OCI-LY3 (cell line): ENCODE data around the gene DPT.
A peak's percentile ranks its signal among the peaks of the same experiment; 100 is the strongest.

ENCODE experiments used
- H2AFZ ChIP-seq: fragments of 200-600, 300-600 bp; shearing (Covaris generic); 2 replicates; pipeline ENCODE4 v1.6.0; 2014; ENCODE audit warnings: antibody characterized with exemption, low read depth, low read length
- H3K27ac ChIP-seq: fragments of 200-600, 300-600 bp; sonication (generic); 2 replicates; pipeline ENCODE4 v1.5.1; 2014; ENCODE audit warnings: mild to moderate bottlenecking, low read length, moderate library complexity, mixed read lengths
- H3K27me3 ChIP-seq: fragments of 200-600, 300-600 bp; sonication (generic); 2 replicates; pipeline ENCODE4 v1.6.1; 2014; ENCODE audit warnings: low read depth, low read length, mixed read lengths
- H3K36me3 ChIP-seq: fragments of 200-600, 300-600 bp; sonication (generic); replicated peaks from 2 replicates; pipeline ENCODE3; 2014; ENCODE audit warnings: low read depth, low read length, mixed read lengths
- H3K4me1 ChIP-seq: fragments of 300-600, 200-600 bp; sonication (generic); 2 replicates; pipeline ENCODE4 v1.6.1; 2014; ENCODE audit warnings: low read length, mixed read lengths
- H3K4me2 ChIP-seq: fragments of 200-600, 300-600 bp; sonication (generic); 2 replicates; pipeline ENCODE4 v1.6.1; 2014; ENCODE audit warnings: low read length, mixed read lengths
- H3K4me3 ChIP-seq: fragments of 300-600, 200-600 bp; sonication (generic); 2 replicates; pipeline ENCODE4 v1.5.1; 2014; ENCODE audit warnings: antibody characterized with exemption, mild to moderate bottlenecking, low read length, moderate library complexity
- H3K79me2 ChIP-seq: fragments of 300-600, 200-600 bp; shearing (Covaris generic); 2 replicates; pipeline ENCODE4 v1.6.1; 2014; ENCODE audit warnings: mild to moderate bottlenecking, low read length, mixed read lengths
- H3K9ac ChIP-seq: fragments of 300-600, 200-600 bp; shearing (Covaris generic); 2 replicates; pipeline ENCODE4 v1.6.0; 2014; ENCODE audit warnings: mild to moderate bottlenecking, low read length, moderate library complexity
- H3K9me3 ChIP-seq: fragments of 200-600, 300-600 bp; shearing (Covaris generic); 2 replicates; pipeline ENCODE4 v1.6.1; 2014; ENCODE audit warnings: low read length, mixed read lengths; ENCODE audit not compliant: insufficient read depth
- H4K20me1 ChIP-seq: fragments of 200-600, 300-600 bp; sonication (generic); 2 replicates; pipeline ENCODE4 v1.6.1; 2016; ENCODE audit warnings: low read length, mixed read lengths; ENCODE audit not compliant: insufficient read depth
- CTCF ChIP-seq: fragments of 200-600, 300-600 bp; sonication (generic); IDR thresholded peaks from 2 replicates; pipeline ENCODE4 v1.5.1; 2014; ENCODE audit warnings: antibody characterized with exemption, low read length, low read depth
- EZH2phosphoT487 ChIP-seq: fragments of 200-600 bp; shearing (Covaris generic); IDR thresholded peaks from 2 replicates; pipeline ENCODE4 v1.6.1; 2018; ENCODE audit warnings: antibody characterized with exemption, mixed run types, low read depth

The DPT gene

GRCh38 chr1:168686666-168687065, 42.3 kb downstream of the DPT start:
- Histone ChIP-seq H3K9ac (no peak overlapping the region), H2AFZ (no peak overlapping the region)

GRCh38 chr1:168683871-168684270, 45.1 kb downstream of the DPT start:
- H4K20me1 ChIP-seq, result no peaks in the 10 kb centered on the region
- TF ChIP-seq CTCF (no peak), EZH2phosphoT487 (no peak)
- no peaks in the 10 kb centered on the region for H3K36me3 ChIP-seq
- peaks cover 3% of the 10 kb centered on the region; the same call in 1 of the 2 replicates for H3K27me3 ChIP-seq
- H3K9me3 ChIP-seq, result no peaks in the 10 kb centered on the region
- H3K4me3 ChIP-seq, result no peak overlapping the region
- H2AFZ ChIP-seq, result no peak overlapping the region
- H3K4me2 ChIP-seq, result no peak overlapping the region
- H3K9ac ChIP-seq, result no peak overlapping the region
- H3K27ac ChIP-seq, result no peak overlapping the region
- no peaks in the 10 kb centered on the region for H3K79me2 ChIP-seq
- H3K4me1 ChIP-seq, result no peaks in the 10 kb centered on the region

More at GRCh38 chr1:168686666-168687065, 42.3 kb downstream of the DPT start:
- TF ChIP-seq CTCF, result no peak
- TF ChIP-seq EZH2phosphoT487, result no peak
- H3K4me3 ChIP-seq, result no peak overlapping the region
- no peaks in the 10 kb centered on the region for H4K20me1 ChIP-seq
- H3K27ac ChIP-seq, result no peak overlapping the region
- no peaks in the 10 kb centered on the region for H3K79me2 ChIP-seq
- H3K9me3 ChIP-seq, result no peaks in the 10 kb centered on the region
- H3K4me1 ChIP-seq, result no peaks in the 10 kb centered on the region
- peaks cover 3% of the 10 kb centered on the region; the same call in 1 of the 2 replicates for H3K27me3 ChIP-seq
- no peaks in the 10 kb centered on the region for H3K36me3 ChIP-seq
- no peak overlapping the region for H3K4me2 ChIP-seq

- Histone ChIP-seq H3K27me3 (no peaks in the 10 kb centered on the region), H3K36me3 (no peaks in the 10 kb centered on the region), H3K27ac (no peak overlapping the region), H4K20me1 (no peaks in the 10 kb centered on the region), H3K9ac (no peak overlapping the region), H3K79me2 (no peaks in the 10 kb centered on the region), H3K4me2 (no peak overlapping the region), H3K4me1 (peaks cover 6% of the 10 kb centered on the region; the same call in 1 of the 2 replicates), H2AFZ (no peak overlapping the region), H3K4me3 (no peak overlapping the region), H3K9me3 (no peaks in the 10 kb centered on the region)
- TF ChIP-seq EZH2phosphoT487 (no peak), CTCF (no peak)
Observed at GRCh38 chr1:168676861-168677260, 52.1 kb downstream of the DPT start.

GRCh38 chr1:168676029-168676812, 52.8 kb downstream of the DPT start:
- no peak overlapping the region for H3K4me3 ChIP-seq
- peak overlapping the region; percentile 2; the same call in 1 of the 2 replicates for H3K4me2 ChIP-seq
- H3K36me3 ChIP-seq, result no peaks in the 10 kb centered on the region
- no peak overlapping the region for H3K27ac ChIP-seq
- no peak for TF ChIP-seq CTCF
- no peak for TF ChIP-seq EZH2phosphoT487
- no peaks in the 10 kb centered on the region for H3K79me2 ChIP-seq
- H3K4me1 ChIP-seq, result peaks cover 6% of the 10 kb centered on the region; the same call in 1 of the 2 replicates
- H2AFZ ChIP-seq, result no peak overlapping the region
- H3K27me3 ChIP-seq, result no peaks in the 10 kb centered on the region
- no peaks in the 10 kb centered on the region for H4K20me1 ChIP-seq
- no peaks in the 10 kb centered on the region for H3K9me3 ChIP-seq
- H3K9ac ChIP-seq, result no peak overlapping the region
